Measurements from ENCODE around the gene PLXNB3.

DNA sequence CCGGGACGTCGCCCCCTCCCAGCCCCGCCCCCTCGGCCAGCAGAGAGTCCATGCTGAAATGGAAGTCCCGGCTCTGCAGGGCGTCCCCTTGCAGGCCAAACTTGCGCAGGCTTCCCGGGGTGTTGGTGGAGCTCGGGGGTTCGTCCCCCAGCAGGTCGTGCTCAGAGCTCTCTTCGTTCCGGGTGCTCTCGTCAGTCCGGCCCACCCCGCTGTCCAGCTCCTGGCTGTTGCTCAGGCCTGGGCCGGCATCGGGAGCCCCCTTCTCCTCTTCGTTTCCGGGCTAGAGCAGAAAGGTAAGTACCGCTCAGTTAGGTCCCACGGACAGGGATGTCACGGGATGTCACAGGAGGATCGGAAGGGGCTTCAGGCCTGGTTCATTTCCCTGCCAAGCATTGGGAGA, 40.6 kb downstream of the PLXNB3 start:
- TF ChIP-seq, protein P1, sequence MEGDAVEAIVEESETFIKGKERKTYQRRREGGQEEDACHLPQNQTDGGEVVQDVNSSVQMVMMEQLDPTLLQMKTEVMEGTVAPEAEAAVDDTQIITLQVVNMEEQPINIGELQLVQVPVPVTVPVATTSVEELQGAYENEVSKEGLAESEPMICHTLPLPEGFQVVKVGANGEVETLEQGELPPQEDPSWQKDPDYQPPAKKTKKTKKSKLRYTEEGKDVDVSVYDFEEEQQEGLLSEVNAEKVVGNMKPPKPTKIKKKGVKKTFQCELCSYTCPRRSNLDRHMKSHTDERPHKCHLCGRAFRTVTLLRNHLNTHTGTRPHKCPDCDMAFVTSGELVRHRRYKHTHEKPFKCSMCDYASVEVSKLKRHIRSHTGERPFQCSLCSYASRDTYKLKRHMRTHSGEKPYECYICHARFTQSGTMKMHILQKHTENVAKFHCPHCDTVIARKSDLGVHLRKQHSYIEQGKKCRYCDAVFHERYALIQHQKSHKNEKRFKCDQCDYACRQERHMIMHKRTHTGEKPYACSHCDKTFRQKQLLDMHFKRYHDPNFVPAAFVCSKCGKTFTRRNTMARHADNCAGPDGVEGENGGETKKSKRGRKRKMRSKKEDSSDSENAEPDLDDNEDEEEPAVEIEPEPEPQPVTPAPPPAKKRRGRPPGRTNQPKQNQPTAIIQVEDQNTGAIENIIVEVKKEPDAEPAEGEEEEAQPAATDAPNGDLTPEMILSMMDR (IDR thresholded peaks at IDR 0.05; ENCODE audit: low read length), result no peak
- TF ChIP-seq EZH2phosphoT487 (IDR thresholded peaks at IDR 0.05; ENCODE audit: low read length) (no peak), EZH2 (optimal IDR thresholded peaks at IDR 0.05; ENCODE audit: low read depth, low read length) (no peak)

Measured in MM.1S (cell line).